Epithelial cell of proximal tubule (primary cell): ENCODE results near the gene SH2D2A. TPM values are rescaled to one million over a fixed set of nuclear protein-coding genes. Genes with fewer than 3 reads are reported as not detected.

ENCODE experiments used
- DNase-seq: peaks from one replicate; pipeline ENCODE4 v3.0.0-alpha.2; 2011; ENCODE audit warnings: low read depth
- H3K4me3 ChIP-seq: 2 replicates; pipeline ENCODE4 v1.5.1; 2011; ENCODE audit warnings: low read depth, mild to moderate bottlenecking, low read length
- total RNA-seq: library from RNA; depleted of rRNA; stranded (reverse); fragments of >200 nt; gene quantifications from 2 replicates; pipeline ENCODE4 v1.2.3, GENCODE V29; 2015
- TF ChIP-seq, protein P1 (sequence below): conservative IDR thresholded peaks from 2 replicates; pipeline ENCODE4 v1.5.1; 2012; ENCODE audit warnings: low read depth, mild to moderate bottlenecking, low read length

SH2D2A gene
- total RNA-seq, 1 donor from 2014 or later = 2.0 TPM

DNA sequence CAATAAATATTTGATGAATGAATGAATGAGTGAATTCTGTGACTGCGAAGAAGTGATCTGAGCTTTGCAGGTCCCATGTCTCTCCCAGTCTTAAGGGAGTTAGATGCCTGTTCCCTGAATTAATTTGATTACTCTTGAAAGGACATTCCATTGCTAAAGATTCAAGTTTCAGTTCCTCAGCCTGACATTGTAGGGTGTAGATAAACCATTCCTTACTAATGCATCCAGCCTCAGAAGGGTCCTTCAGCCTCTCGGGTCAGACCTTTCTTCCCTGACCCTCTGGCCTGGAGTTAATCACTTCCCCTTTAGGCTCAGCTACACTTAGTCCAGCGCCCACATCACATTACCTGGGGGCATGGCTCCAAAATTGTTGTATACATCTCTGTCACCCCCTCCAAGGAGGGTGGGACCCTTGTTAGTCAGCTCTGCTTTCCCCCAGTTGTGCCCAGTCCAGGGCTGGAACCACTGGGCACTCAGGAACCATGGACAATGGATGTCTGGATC, 39.7 kb upstream of the SH2D2A start:
- DNase-seq = no peak
- H3K4me3 ChIP-seq = no peak overlapping the region
- TF ChIP-seq, protein P1, sequence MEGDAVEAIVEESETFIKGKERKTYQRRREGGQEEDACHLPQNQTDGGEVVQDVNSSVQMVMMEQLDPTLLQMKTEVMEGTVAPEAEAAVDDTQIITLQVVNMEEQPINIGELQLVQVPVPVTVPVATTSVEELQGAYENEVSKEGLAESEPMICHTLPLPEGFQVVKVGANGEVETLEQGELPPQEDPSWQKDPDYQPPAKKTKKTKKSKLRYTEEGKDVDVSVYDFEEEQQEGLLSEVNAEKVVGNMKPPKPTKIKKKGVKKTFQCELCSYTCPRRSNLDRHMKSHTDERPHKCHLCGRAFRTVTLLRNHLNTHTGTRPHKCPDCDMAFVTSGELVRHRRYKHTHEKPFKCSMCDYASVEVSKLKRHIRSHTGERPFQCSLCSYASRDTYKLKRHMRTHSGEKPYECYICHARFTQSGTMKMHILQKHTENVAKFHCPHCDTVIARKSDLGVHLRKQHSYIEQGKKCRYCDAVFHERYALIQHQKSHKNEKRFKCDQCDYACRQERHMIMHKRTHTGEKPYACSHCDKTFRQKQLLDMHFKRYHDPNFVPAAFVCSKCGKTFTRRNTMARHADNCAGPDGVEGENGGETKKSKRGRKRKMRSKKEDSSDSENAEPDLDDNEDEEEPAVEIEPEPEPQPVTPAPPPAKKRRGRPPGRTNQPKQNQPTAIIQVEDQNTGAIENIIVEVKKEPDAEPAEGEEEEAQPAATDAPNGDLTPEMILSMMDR = no peak

DNA sequence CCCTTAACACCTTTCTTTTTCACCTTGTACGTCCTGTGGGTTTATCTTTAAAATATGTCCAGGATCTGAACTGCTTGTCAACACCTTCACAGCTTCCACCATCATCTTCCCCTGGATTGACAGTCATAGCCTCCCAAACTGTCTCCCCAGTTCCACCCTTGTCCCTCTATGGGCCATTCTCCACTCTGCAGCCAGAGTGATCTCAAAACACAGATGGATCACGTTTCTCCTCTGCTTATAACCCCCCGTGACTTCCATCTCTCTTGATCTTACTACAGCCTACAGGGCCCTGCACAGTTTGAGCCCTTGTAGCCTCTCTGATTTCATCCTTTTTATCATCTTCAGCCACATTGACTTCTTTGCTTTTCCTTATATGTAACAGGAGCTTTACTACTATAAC, 38.0 kb upstream of the SH2D2A start:
- TF ChIP-seq, protein P1 = no peak
- H3K4me3 ChIP-seq = no peak overlapping the region
- no peak for DNase-seq

DNA sequence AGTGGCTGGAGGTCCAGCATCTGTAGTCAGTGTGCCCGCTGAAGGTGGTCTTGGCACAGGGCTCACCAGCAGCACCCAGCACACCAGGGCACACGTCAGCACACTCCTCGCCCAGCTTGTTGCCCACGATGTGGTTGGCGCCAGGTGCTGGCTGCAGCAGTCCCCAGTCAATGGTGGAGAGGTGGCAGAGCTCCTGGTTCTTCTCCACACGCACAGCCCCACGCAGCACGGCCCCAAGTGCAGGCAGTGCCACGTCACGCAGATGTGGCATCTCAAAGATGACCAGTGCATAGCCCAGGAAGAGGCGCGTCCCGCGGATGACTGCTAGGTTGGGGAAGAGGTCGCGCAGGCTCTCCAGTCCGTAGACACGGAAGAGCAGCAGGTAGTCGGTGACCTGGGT, 37.1 kb upstream of the SH2D2A start:
- H3K4me3 ChIP-seq = no peak overlapping the region
- TF ChIP-seq, protein P1 = no peak
- DNase-seq = no peak

- no peak overlapping the region for H3K4me3 ChIP-seq
- TF ChIP-seq, protein P1 = no peak
- no peak for DNase-seq
Measured at GRCh38 chr1:156852418-156852874, 35.8 kb upstream of the SH2D2A start.

DNA sequence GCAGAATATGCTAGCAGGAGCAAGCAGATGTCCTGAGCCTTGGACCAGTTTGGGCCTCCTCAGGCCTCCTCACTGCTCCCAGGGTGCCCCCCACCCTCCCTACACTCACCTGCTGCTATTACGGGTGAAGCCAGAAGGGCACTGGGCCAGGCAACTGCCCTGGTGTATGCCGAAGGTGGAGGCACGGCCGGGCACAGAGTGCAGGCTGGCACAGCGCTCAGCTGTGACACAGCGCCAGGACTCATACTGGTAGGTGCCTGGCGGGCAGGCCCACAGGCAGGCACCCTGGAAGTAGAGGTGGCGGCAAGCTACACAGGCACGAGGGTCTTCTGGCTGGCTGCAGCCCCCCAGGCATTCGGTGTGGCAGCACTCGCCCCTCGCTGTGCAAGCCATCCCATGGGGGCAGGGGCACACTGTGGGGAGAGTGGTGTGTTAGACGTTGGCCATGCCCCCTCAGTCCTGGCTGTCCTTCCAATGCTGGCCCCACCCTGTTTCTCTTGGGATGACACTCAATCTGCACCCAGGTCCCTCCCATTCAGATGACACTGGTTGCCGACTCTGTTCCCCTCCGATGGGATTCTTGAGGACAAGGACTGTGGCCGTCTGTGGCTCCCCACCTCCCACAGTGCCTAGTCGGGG, 35.2 kb upstream of the SH2D2A start:
- no peak for DNase-seq
- TF ChIP-seq, protein P1 = no peak
- H3K4me3 ChIP-seq = no peak overlapping the region

- DNase-seq = no peak
- TF ChIP-seq, protein P1 = no peak
Measured at GRCh38 chr1:156849151-156849496, 32.5 kb upstream of the SH2D2A start.

More at GRCh38 chr1:156849151-156849496, 32.5 kb upstream of the SH2D2A start:
- H3K4me3 ChIP-seq = no peak overlapping the region
